Calu3 (cell line): Measurements from ENCODE around the gene PCDHGB1. TPM values are rescaled to one million over a fixed set of nuclear protein-coding genes. Genes with fewer than 3 reads are reported as not detected.

Experiments used
- BruUV-seq: library from RNA; stranded (reverse); fragments of 400-500 nt; replicated peaks from 2 replicates; lab custom pipeline; 2021; lab: Mats Ljungman, UMichigan
- CTCF ChIA-PET: fragments of 300-600 bp; sonication (Branson Sonifier 250); formaldehyde crosslinking; loops from one replicate; lab custom pipeline; 2022; ENCODE audit warnings: antibody characterized with exemption; lab: Charles Lee
- DNase-seq: peaks from one replicate; pipeline ENCODE4 v3.0.0; 2022
- H3K27ac Mint-ChIP-seq: one replicate; pipeline ENCODE4 v1.8.0; 2022; ENCODE audit warnings: mixed read lengths; ENCODE audit not compliant: unreplicated experiment
- H3K27me3 Mint-ChIP-seq: one replicate; pipeline ENCODE4 v1.8.0; 2022; ENCODE audit warnings: mixed read lengths; ENCODE audit not compliant: unreplicated experiment
- H3K36me3 Mint-ChIP-seq: one replicate; pipeline ENCODE4 v1.8.0; 2022; ENCODE audit warnings: mild to moderate bottlenecking, moderate library complexity, mixed read lengths; ENCODE audit not compliant: insufficient read depth, unreplicated experiment
- H3K4me1 Mint-ChIP-seq: one replicate; pipeline ENCODE4 v1.8.0; 2022; ENCODE audit warnings: mild to moderate bottlenecking, low read depth, mixed read lengths; ENCODE audit not compliant: unreplicated experiment
- H3K4me3 Mint-ChIP-seq: one replicate; pipeline ENCODE4 v1.8.0; 2022; ENCODE audit warnings: mild to moderate bottlenecking, low read depth, moderate library complexity, mixed read lengths; ENCODE audit not compliant: unreplicated experiment
- H3K9me3 Mint-ChIP-seq: one replicate; pipeline ENCODE4 v1.8.0; 2022; ENCODE audit warnings: low read depth, mixed read lengths; ENCODE audit not compliant: unreplicated experiment
- CTCF ChIP-seq: fragments of 200-600 bp; IDR thresholded peaks from one replicate; pipeline ENCODE4 v1.8.0; 2022; ENCODE audit warnings: antibody characterized with exemption; ENCODE audit not compliant: unreplicated experiment
- intact Hi-C: fragments of 100-400 bp; cut with micrococcal nuclease; formaldehyde crosslinking; loops from one replicate; pipeline ENCODE4 v1.10.0; 2022; ENCODE audit not compliant: unreplicated experiment
- total RNA-seq: library from RNA; stranded (reverse); gene quantifications from 2 replicates; pipeline ENCODE4 v1.2.3, GENCODE V29; 2022

Gene PCDHGB1
- total RNA-seq, 1 experiment from 2014 or later, result 0.19 TPM

GRCh38 chr5:141354900-141355469 is 5.1 kb downstream of the PCDHGB1 start, which contains the start of gene PCDHGA4:
PCDHGA4 (plus strand) TSS chr5:141355021; CDS start chr5:141355108, 87 bp downstream.
- peaks cover 5% of the 10 kb centered on the region for H3K36me3 Mint-ChIP-seq
- intact Hi-C loops, result no loop called here
- H3K27me3 Mint-ChIP-seq, result no peaks in the 10 kb centered on the region
- no peak for TF ChIP-seq CTCF
- H3K4me1 Mint-ChIP-seq, result no peaks in the 10 kb centered on the region
- CTCF ChIA-PET, result interaction anchor here (0.5 kb wide), 1 partner anchor 53 kb away, joined by 3 read pairs; no protein-coding TSS in a partner anchor
- no peak within 1 kb of the TSS for H3K27ac Mint-ChIP-seq
- no peak within 1 kb of the TSS for H3K4me3 Mint-ChIP-seq
- no peak for DNase-seq
- H3K9me3 Mint-ChIP-seq, result peaks cover 19% of the 10 kb centered on the region
- no TSS peak for BruUV-seq

GRCh38 chr5:141355641-141356040 is 5.7 kb downstream of the PCDHGB1 start:
- Mint-ChIP-seq H3K27me3 (no peaks in the 10 kb centered on the region), H3K36me3 (no peaks in the 10 kb centered on the region), H3K4me3 (no peak overlapping the region), H3K4me1 (no peaks in the 10 kb centered on the region), H3K9me3 (peaks cover 18% of the 10 kb centered on the region), H3K27ac (no peak overlapping the region)
- BruUV-seq, result no TSS peak
- CTCF ChIA-PET, result interaction anchor here (0.5 kb wide), 1 partner anchor 54 kb away, joined by 3 read pairs; no protein-coding TSS in a partner anchor
- no peak for DNase-seq
- TF ChIP-seq CTCF, result no peak
- intact Hi-C loops, result no loop called here

GRCh38 chr5:141356133-141356532 is 6.2 kb downstream of the PCDHGB1 start:
- no peaks in the 10 kb centered on the region for H3K4me1 Mint-ChIP-seq
- H3K27me3 Mint-ChIP-seq, result no peaks in the 10 kb centered on the region
- no peaks in the 10 kb centered on the region for H3K36me3 Mint-ChIP-seq
- intact Hi-C loops, result no loop called here
- no peak for TF ChIP-seq CTCF
- CTCF ChIA-PET, result no interaction called here
- no peak for DNase-seq
- no peak overlapping the region for H3K27ac Mint-ChIP-seq
- H3K9me3 Mint-ChIP-seq, result peaks cover 19% of the 10 kb centered on the region
- no TSS peak for BruUV-seq
- H3K4me3 Mint-ChIP-seq, result no peak overlapping the region

- no peak overlapping the region for H3K4me3 Mint-ChIP-seq
Measured at GRCh38 chr5:141356950-141357349, 7.1 kb downstream of the PCDHGB1 start.

More at GRCh38 chr5:141356950-141357349, 7.1 kb downstream of the PCDHGB1 start:
- no TSS peak for BruUV-seq
- Mint-ChIP-seq H3K27me3 (no peaks in the 10 kb centered on the region), H3K27ac (no peak overlapping the region), H3K4me1 (no peaks in the 10 kb centered on the region), H3K36me3 (peaks cover 3% of the 10 kb centered on the region), H3K9me3 (peaks cover 19% of the 10 kb centered on the region)
- TF ChIP-seq CTCF, result no peak
- CTCF ChIA-PET, result no interaction called here
- no peak for DNase-seq
- intact Hi-C loops, result no loop called here
